GM23338 (cell line): ENCODE data around the gene TMEM151B. TPM values are rescaled to one million over a fixed set of nuclear protein-coding genes. Genes with fewer than 3 reads are reported as not detected.

Source experiments
- ATAC-seq: fragments of 200-7000 bp; cut with Tn5 transposase; 3 replicates; pipeline ENCODE4 v1.9.1; 2020
- DNase-seq: peaks from one replicate; pipeline ENCODE4 v3.0.0-alpha.2; 2015; ENCODE audit warnings: low spot score
- H2AFZ ChIP-seq: fragments of 200-600 bp; sonication (generic); 2 replicates; pipeline ENCODE4 v1.8.0; 2016; ENCODE audit warnings: antibody characterized with exemption, mild to moderate bottlenecking, moderate library complexity
- H3F3A ChIP-seq: fragments of 200-600 bp; sonication (generic); replicated peaks from 2 replicates; pipeline ENCODE4 v1.8.0; 2017; ENCODE audit warnings: antibody characterized with exemption, mixed run types, low read depth
- H3K27ac ChIP-seq: fragments of 200-600 bp; sonication (generic); 2 replicates; pipeline ENCODE4 v1.6.1; 2016; ENCODE audit warnings: low read depth
- H3K27me3 ChIP-seq: fragments of 200-600 bp; sonication (generic); 2 replicates; pipeline ENCODE4 v1.8.0; 2016; ENCODE audit warnings: mild to moderate bottlenecking, mixed run types, moderate library complexity; ENCODE audit not compliant: insufficient read depth
- H3K36me3 ChIP-seq: fragments of 200-600 bp; sonication (generic); 2 replicates; pipeline ENCODE4 v1.8.0; 2016; ENCODE audit warnings: mild to moderate bottlenecking; ENCODE audit not compliant: insufficient read depth
- H3K4me1 ChIP-seq: fragments of 200-600 bp; sonication (generic); 2 replicates; pipeline ENCODE4 v1.8.0; 2016; ENCODE audit warnings: mild to moderate bottlenecking, moderate library complexity; ENCODE audit not compliant: insufficient read depth
- H3K4me2 ChIP-seq: fragments of 200-600 bp; sonication (generic); 2 replicates; pipeline ENCODE4 v1.7.1; 2017; ENCODE audit warnings: mixed run types
- H3K4me3 ChIP-seq: fragments of 200-600 bp; sonication (generic); 2 replicates; pipeline ENCODE4 v1.6.1; 2016; ENCODE audit warnings: mixed run types
- H3K79me2 ChIP-seq: fragments of 200-600 bp; sonication (generic); replicated peaks from 2 replicates; pipeline ENCODE4 v1.8.0; 2017; ENCODE audit warnings: mild to moderate bottlenecking; ENCODE audit not compliant: insufficient read depth
- H3K9me2 ChIP-seq: fragments of 200-600 bp; sonication (generic); 2 replicates; pipeline ENCODE4 v1.8.0; 2017; ENCODE audit not compliant: insufficient read depth
- H4K20me1 ChIP-seq: fragments of 200-600 bp; sonication (generic); replicated peaks from 2 replicates; pipeline ENCODE4 v1.8.0; 2017; ENCODE audit warnings: mild to moderate bottlenecking; ENCODE audit not compliant: insufficient read depth
- H3K27ac Mint-ChIP-seq: 2 replicates; pipeline ENCODE4 v1.8.0; 2020; ENCODE audit warnings: inconsistent platforms, mild to moderate bottlenecking, moderate library complexity, mixed read lengths
- H3K27me3 Mint-ChIP-seq: 3 replicates; pipeline ENCODE4 v1.8.0; 2022; ENCODE audit warnings: low read depth, mild to moderate bottlenecking, moderate library complexity, mixed read lengths, inconsistent platforms; ENCODE audit not compliant: insufficient read depth, poor library complexity
- H3K36me3 Mint-ChIP-seq: 3 replicates; pipeline ENCODE4 v1.8.0; 2021; ENCODE audit warnings: low read depth, mild to moderate bottlenecking, inconsistent platforms, moderate library complexity, mixed read lengths
- H3K4me1 Mint-ChIP-seq: 3 replicates; pipeline ENCODE4 v1.8.0; 2020; ENCODE audit warnings: mild to moderate bottlenecking, inconsistent platforms, mixed read lengths
- H3K4me3 Mint-ChIP-seq: 3 replicates; pipeline ENCODE4 v1.8.0; 2021; ENCODE audit warnings: moderate library complexity, mild to moderate bottlenecking, inconsistent platforms, mixed read lengths
- H3K9me3 Mint-ChIP-seq: 3 replicates; pipeline ENCODE4 v1.8.0; 2020; ENCODE audit warnings: moderate library complexity, mild to moderate bottlenecking, inconsistent platforms, mixed read lengths
- EZH2phosphoT487 ChIP-seq: fragments of 200-600 bp; sonication (generic); IDR thresholded peaks from one replicate; pipeline ENCODE4 v1.8.1; 2018; ENCODE audit warnings: antibody characterized with exemption; ENCODE audit not compliant: unreplicated experiment
- POLR2AphosphoS5 ChIP-seq: IDR thresholded peaks from 2 replicates; pipeline ENCODE4 v1.6.1; 2016; ENCODE audit warnings: antibody characterized with exemption, low read depth
- polyA plus RNA-seq: library from polyadenylated mRNA; unstranded; fragments of >200 nt; fragmentation: Nextera tagmentation; extraction: Ambion mirVana; gene quantifications from 2 replicates; pipeline ENCODE4 v1.2.1, GENCODE V29; 2016
- total RNA-seq: library from RNA; depleted of rRNA; stranded (reverse); fragments of >200 nt; shearing (Covaris generic); gene quantifications from 2 replicates; pipeline ENCODE4 v1.2.3, GENCODE V29; 2014
- TF ChIP-seq, protein P1 (sequence below): fragments of 250-450 bp; sonication (Bioruptor Pico); IDR thresholded peaks from 2 replicates; pipeline ENCODE4 v1.5.0; 2020; ENCODE audit warnings: mild to moderate bottlenecking, moderate library complexity
- TF ChIP-seq, protein P2 (sequence below), 2 experiments: fragments of 200-600 bp in 1 of 2; sonication (generic) in 1 of 2; conservative IDR thresholded peaks; 2 replicates each; pipeline versions ENCODE4 v1.5.1 to v1.6.1; 2016 to 2017; ENCODE audit warnings: antibody characterized with exemption in 2 of 2, low read depth in 2 of 2, mild to moderate bottlenecking in 2 of 2, moderate library complexity in 1 of 2

TMEM151B gene
- total and polyA plus RNA-seq, 2 experiments from 2014 or later: 0.91 to 14.6 TPM

DNA sequence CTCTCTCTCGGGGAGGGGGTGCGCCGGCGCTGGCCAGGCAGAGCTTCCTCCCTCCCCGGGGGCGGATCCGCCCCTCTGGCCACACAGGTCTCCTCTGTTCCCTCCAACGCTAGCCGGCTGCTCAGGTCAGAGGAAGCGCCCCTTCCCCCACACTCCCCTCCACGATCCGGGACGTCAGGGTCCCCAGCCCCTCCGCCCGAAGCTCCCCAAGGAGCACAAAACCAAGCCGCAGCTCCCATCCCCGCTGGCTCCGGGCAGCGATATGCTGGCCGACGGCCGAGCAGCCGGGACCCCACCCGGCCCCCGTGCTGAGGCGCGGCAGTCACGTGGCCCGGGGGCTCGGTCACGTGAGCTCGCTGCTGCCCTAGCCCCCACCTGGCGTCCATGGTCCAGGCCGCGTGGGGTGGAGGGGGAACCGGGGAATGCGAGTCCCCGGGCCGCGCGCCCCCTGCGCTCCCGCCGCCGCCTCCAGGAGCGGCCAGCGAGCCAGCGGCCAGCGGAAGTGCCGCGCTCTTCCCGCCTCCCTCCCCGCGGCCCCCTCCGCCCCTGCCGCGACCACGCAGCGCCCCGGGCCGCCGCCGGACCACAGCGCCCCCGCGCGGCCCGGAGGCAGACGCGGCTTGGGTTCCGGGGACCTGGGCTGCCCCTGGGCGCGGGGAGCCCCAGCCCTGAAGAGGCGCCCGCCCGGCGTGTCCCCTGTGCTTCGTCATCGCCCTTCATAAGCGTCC, 13.1 kb upstream of the TMEM151B start, which contains the start of gene SLC35B2 (continued):
- TF ChIP-seq, protein P1, sequence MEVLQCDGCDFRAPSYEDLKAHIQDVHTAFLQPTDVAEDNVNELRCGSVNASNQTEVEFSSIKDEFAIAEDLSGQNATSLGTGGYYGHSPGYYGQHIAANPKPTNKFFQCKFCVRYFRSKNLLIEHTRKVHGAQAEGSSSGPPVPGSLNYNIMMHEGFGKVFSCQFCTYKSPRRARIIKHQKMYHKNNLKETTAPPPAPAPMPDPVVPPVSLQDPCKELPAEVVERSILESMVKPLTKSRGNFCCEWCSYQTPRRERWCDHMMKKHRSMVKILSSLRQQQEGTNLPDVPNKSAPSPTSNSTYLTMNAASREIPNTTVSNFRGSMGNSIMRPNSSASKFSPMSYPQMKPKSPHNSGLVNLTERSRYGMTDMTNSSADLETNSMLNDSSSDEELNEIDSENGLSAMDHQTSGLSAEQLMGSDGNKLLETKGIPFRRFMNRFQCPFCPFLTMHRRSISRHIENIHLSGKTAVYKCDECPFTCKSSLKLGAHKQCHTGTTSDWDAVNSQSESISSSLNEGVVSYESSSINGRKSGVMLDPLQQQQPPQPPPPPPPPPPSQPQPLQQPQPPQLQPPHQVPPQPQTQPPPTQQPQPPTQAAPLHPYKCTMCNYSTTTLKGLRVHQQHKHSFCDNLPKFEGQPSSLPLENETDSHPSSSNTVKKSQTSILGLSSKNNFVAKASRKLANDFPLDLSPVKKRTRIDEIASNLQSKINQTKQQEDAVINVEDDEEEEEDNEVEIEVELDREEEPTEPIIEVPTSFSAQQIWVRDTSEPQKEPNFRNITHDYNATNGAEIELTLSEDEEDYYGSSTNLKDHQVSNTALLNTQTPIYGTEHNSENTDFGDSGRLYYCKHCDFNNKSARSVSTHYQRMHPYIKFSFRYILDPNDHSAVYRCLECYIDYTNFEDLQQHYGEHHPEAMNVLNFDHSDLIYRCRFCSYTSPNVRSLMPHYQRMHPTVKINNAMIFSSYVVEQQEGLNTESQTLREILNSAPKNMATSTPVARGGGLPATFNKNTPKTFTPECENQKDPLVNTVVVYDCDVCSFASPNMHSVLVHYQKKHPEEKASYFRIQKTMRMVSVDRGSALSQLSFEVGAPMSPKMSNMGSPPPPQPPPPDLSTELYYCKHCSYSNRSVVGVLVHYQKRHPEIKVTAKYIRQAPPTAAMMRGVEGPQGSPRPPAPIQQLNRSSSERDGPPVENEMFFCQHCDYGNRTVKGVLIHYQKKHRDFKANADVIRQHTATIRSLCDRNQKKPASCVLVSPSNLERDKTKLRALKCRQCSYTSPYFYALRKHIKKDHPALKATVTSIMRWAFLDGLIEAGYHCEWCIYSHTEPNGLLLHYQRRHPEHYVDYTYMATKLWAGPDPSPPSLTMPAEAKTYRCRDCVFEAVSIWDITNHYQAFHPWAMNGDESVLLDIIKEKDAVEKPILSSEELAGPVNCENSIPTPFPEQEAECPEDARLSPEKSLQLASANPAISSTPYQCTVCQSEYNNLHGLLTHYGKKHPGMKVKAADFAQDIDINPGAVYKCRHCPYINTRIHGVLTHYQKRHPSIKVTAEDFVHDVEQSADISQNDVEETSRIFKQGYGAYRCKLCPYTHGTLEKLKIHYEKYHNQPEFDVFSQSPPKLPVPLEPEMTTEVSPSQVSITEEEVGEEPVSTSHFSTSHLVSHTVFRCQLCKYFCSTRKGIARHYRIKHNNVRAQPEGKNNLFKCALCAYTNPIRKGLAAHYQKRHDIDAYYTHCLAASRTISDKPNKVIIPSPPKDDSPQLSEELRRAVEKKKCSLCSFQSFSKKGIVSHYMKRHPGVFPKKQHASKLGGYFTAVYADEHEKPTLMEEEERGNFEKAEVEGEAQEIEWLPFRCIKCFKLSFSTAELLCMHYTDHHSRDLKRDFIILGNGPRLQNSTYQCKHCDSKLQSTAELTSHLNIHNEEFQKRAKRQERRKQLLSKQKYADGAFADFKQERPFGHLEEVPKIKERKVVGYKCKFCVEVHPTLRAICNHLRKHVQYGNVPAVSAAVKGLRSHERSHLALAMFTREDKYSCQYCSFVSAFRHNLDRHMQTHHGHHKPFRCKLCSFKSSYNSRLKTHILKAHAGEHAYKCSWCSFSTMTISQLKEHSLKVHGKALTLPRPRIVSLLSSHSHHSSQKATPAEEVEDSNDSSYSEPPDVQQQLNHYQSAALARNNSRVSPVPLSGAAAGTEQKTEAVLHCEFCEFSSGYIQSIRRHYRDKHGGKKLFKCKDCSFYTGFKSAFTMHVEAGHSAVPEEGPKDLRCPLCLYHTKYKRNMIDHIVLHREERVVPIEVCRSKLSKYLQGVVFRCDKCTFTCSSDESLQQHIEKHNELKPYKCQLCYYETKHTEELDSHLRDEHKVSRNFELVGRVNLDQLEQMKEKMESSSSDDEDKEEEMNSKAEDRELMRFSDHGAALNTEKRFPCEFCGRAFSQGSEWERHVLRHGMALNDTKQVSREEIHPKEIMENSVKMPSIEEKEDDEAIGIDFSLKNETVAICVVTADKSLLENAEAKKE (CRISPR knock-in tag): no peak
- TF ChIP-seq, protein P2, sequence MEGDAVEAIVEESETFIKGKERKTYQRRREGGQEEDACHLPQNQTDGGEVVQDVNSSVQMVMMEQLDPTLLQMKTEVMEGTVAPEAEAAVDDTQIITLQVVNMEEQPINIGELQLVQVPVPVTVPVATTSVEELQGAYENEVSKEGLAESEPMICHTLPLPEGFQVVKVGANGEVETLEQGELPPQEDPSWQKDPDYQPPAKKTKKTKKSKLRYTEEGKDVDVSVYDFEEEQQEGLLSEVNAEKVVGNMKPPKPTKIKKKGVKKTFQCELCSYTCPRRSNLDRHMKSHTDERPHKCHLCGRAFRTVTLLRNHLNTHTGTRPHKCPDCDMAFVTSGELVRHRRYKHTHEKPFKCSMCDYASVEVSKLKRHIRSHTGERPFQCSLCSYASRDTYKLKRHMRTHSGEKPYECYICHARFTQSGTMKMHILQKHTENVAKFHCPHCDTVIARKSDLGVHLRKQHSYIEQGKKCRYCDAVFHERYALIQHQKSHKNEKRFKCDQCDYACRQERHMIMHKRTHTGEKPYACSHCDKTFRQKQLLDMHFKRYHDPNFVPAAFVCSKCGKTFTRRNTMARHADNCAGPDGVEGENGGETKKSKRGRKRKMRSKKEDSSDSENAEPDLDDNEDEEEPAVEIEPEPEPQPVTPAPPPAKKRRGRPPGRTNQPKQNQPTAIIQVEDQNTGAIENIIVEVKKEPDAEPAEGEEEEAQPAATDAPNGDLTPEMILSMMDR (conservative IDR thresholded peaks at IDR 0.05; ENCODE audit: low read depth in 2 of 2): peak; percentile 36 to 70
- no peak for TF ChIP-seq EZH2phosphoT487

DNA sequence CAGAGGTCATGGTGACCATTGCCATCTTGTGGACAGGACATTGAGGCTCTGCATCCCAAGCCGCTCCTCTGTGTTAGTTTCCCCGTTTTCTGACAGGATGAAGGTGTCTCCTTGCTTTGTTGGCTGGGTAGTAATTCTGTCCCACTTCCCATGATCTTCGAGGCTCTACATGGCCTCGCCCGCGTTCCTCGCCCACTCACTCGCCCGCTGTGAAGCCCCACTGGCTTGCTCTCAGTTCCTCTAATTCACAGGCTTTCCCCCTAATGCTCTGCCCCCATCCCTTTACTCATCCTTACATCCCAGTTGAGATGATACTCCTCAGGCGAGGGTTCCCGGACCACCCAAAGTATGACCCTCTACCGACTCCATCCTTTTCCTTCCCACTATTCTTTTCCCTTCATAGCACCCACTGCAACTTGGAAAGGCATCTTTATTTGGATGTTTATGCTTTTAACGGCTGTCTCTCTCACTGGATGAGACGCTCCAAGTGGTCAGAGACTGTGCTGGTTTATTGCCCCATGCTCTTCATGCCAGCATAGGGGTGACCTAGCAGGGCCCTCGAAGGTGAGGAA, 12.4 kb upstream of the TMEM151B start:
- Histone ChIP-seq H4K20me1 (peaks cover 10% of the 10 kb centered on the region; the same call in 1 of the 2 replicates), H3K79me2 (peaks cover 15% of the 10 kb centered on the region; the same call in 1 of the 2 replicates), H3K4me3 (peak overlapping the region; percentile 94), H3K4me1 (peaks cover 1% of the 10 kb centered on the region), H3F3A (peaks cover 38% of the 10 kb centered on the region), H3K4me2 (peak overlapping the region; percentile 81), H3K27me3 (no peaks in the 10 kb centered on the region), H3K9me2 (no peaks in the 10 kb centered on the region), H3K27ac (peak overlapping the region; percentile 83), H3K36me3 (peaks cover 15% of the 10 kb centered on the region), H2AFZ (peak overlapping the region; percentile 60; the same call in 1 of the 2 replicates)
- Mint-ChIP-seq H3K27ac (peak overlapping the region; percentile 94), H3K4me3 (peak overlapping the region; percentile 78), H3K9me3 (peaks cover 7% of the 10 kb centered on the region), H3K36me3 (peaks cover 55% of the 10 kb centered on the region), H3K27me3 (peaks cover 49% of the 10 kb centered on the region), H3K4me1 (peaks cover 49% of the 10 kb centered on the region)
- no peak for DNase-seq
- TF ChIP-seq, protein P2 (conservative IDR thresholded peaks at IDR 0.05; ENCODE audit: low read depth in 2 of 2): 0 out of 4 replicates have a peak, but pooled peaks of 1 of the 2 experiments have one; percentile 6
- TF ChIP-seq POLR2AphosphoS5: no peak
- ATAC-seq: no peak
